DND-41 (cell line): ENCODE data around the gene TBATA.

Experiments used
- EZH2 ChIP-seq: IDR thresholded peaks from 3 replicates; pipeline ENCODE4 v1.6.1; 2012; ENCODE audit warnings: borderline replicate concordance, low read depth, mild to moderate bottlenecking, moderate library complexity, low read length, inconsistent platforms; ENCODE audit not compliant: severe bottlenecking
- TF ChIP-seq, protein P1 (sequence below): IDR thresholded peaks from 2 replicates; pipeline ENCODE4 v1.5.1; 2012; ENCODE audit warnings: borderline replicate concordance, low read length, moderate library complexity, mild to moderate bottlenecking; ENCODE audit not compliant: poor library complexity, severe bottlenecking; ENCODE audit errors: extremely low read depth

DNA sequence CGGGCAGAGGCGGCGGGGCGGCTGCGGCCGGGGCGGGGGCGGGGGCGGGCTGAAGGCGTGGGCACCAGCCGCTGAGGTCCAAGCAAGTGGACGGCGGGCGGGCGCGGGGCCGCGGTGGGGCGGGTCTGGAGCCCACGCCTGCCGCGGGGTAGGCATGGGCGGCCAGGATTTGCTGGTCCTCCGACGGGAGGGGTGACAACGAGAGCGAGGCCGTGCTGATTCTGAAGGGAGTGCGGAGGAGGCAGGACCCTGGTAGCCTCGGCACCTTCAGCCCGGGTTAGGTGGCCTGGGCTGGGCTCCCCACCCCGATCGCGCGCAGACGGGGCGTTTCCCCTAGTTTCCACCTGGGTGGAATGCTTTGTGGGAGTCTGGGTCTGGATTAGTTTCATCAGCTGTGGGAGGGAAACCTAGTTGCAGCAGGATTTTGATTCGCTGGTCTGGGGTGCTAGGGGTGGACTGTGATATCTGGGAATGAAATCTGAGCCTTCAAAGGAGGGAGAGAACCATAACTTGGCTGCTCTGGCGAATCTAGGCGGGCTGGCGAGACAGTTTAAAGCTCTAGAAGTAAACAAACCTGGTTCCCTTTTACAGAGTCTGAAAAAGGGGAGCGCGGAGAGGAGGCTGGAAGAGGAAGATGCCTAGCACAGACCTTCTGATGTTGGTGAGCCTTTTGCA is 31.2 kb upstream of the TBATA start:
- TF ChIP-seq, protein P1, sequence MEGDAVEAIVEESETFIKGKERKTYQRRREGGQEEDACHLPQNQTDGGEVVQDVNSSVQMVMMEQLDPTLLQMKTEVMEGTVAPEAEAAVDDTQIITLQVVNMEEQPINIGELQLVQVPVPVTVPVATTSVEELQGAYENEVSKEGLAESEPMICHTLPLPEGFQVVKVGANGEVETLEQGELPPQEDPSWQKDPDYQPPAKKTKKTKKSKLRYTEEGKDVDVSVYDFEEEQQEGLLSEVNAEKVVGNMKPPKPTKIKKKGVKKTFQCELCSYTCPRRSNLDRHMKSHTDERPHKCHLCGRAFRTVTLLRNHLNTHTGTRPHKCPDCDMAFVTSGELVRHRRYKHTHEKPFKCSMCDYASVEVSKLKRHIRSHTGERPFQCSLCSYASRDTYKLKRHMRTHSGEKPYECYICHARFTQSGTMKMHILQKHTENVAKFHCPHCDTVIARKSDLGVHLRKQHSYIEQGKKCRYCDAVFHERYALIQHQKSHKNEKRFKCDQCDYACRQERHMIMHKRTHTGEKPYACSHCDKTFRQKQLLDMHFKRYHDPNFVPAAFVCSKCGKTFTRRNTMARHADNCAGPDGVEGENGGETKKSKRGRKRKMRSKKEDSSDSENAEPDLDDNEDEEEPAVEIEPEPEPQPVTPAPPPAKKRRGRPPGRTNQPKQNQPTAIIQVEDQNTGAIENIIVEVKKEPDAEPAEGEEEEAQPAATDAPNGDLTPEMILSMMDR: no peak
- no peak for TF ChIP-seq EZH2
